HG02884 (cell line): ENCODE results near the gene MCF2L2.

Source experiments
- ATAC-seq: cut with Tn5 transposase; IDR thresholded peaks from one replicate; pipeline ENCODE4 v1.9.1; 2021; ENCODE audit warnings: mild to moderate bottlenecking, moderate library complexity; ENCODE audit not compliant: unreplicated experiment

The MCF2L2 gene

DNA sequence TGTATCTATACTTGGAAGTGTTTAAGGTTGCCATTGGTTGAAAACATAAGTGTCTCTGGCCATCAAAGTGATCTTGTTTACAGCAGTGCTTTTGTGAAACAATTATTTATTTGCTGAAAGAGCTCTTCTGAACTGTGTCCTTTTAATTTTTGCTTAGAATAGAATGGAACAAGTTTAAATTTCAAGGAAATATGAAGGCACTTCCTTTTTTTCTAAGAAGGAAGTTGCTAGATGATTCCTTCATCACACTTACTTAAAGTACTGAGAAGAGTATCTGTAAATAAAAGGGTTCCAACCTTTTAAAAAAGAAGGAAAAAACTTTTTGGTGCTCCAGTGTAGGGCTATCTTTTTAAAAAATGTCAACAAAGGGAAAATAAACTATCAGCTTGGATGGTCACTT lies 155.6 kb downstream of the MCF2L2 start:
- no peak for ATAC-seq

DNA sequence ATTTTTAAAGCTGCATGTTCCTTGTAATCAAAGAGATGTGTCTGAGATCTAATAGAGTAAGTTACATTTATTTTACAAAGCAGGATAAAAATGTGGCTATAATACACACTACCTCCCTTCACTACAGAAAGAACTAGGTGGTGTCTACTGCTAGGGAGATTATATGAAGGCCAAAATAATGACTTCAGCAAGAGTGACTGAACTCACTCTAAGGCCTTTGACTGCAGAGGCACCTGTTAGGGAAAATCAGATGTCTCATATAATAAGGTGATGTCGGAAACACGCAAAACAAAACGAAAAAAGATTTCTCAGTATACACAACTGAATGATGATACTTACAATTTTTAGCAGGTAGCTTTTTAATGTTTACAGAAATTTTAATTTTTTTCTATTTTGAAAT lies 156.3 kb downstream of the MCF2L2 start:
- no peak for ATAC-seq

DNA sequence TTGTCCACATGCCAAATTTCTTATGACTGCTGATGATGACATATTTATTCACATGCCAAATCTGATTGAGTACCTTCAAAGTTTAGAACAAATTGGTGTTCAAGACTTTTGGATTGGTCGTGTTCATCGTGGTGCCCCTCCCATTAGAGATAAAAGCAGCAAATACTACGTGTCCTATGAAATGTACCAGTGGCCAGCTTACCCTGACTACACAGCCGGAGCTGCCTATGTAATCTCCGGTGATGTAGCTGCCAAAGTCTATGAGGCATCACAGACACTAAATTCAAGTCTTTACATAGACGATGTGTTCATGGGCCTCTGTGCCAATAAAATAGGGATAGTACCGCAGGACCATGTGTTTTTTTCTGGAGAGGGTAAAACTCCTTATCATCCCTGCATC lies 158.1 kb downstream of the MCF2L2 start:
- ATAC-seq: no peak

DNA sequence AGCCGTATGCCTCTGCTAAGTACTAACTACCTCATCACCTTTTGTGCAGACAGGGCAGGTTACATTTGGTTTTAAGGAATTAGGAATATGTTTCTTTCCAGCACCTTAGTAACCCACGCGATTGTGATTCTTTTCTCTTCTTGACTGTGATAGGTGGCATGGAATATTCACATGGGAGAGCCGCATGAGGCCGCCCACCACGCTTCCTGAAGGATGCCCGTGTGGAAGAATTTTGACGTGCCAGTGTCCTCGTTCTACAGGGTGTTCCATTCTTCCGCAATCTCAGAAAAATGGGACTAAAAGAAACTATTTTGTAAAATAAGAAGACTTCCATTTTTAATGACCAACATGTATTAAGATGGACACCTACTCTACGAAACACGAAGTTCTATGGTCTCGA lies 159.1 kb downstream of the MCF2L2 start:
- ATAC-seq: no peak

- no peak for ATAC-seq
Observed at GRCh38 chr3:183268366-183268765, 160.1 kb downstream of the MCF2L2 start.

DNA sequence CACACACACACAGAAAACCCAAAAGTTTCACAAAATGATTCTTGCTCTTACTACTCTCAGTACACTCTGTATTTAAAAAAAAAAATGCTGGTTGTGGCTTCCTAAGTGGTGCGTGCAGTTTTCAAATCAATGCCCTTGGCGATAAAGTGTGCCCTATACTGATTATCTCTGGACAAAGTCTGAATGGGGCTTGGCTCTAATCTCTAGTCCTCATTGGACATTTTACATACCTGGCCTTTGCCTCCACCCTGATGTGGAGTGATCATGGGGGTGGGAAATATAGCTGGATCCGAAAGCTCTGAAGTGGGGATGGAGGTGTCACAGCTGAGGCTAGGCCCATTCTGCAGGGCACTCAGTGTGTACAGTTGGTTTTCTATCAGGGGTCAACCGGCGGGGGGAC lies 161.3 kb downstream of the MCF2L2 start:
- ATAC-seq: no peak

- ATAC-seq: no peak
Observed at GRCh38 chr3:183266454-183266853, 162.0 kb downstream of the MCF2L2 start.

DNA sequence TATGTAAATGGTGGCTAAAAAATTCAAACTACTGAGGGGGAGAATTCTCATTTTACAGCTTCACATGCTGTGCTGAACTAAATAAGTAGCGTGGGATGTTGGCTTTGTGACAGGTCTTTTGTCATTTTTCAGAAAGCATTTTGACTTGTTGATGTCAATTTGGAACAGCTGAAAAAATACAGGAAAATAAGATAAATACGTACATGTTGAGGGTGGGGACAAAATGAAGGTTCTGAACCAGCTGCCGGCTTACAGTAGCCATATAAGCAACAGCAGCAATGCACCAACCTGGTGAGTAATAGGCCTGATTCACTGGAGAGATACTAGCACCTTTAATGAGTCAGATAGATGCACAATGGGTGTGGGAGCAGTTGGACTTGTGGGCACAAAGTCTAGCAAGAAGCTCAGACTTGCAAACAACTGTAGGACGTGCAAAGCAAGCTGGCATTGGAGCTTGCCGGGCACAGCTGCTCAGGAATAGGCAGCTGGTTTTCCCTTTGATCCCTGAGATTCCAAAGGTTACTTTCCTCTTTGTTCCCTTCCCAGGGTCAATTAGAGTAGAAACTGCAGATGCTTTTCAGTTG lies 162.5 kb downstream of the MCF2L2 start:
- no peak for ATAC-seq

GRCh38 chr3:183265157-183265642 lies 163.2 kb downstream of the MCF2L2 start:
- no peak for ATAC-seq

- no peak for ATAC-seq
Observed at GRCh38 chr3:183264268-183264667, 164.2 kb downstream of the MCF2L2 start.

- ATAC-seq: no peak
Observed at GRCh38 chr3:183262875-183263378, 165.5 kb downstream of the MCF2L2 start.

- no peak for ATAC-seq
Observed at GRCh38 chr3:183261151-183261724, 167.2 kb downstream of the MCF2L2 start.

DNA sequence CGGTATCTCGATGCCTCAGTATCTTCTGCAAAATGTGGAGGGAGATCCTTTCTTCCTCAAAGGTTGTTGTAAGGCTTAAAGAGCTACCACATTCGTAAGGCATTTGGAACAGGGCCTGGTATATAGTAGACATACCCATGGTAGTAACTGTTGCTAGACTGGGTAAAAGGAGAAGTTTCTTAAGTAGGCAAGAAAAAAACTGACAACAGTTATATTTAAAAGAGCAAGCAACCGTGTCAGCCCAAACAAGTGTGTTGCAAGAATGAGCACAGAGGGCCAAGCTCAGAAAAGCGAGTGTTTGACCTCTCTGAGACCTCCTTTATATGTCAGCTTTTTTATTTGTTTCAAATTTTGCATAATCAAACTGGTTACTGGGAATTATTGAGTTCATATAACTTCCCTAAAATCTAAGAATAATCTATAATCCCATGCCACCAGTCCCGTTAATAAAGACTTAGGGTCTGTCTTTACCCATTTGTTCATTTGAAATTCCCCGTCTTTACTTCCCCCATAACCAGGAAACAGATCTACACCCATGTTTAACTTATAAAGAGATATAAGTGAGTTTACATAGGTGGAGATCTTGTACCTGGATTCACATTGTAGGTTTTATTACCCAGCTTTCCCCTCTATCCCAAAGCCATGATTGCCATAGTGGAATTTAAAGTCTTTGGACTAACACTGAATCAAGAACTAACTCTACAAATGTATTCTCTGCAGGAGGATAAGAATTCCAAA lies 168.1 kb downstream of the MCF2L2 start:
- no peak for ATAC-seq

DNA sequence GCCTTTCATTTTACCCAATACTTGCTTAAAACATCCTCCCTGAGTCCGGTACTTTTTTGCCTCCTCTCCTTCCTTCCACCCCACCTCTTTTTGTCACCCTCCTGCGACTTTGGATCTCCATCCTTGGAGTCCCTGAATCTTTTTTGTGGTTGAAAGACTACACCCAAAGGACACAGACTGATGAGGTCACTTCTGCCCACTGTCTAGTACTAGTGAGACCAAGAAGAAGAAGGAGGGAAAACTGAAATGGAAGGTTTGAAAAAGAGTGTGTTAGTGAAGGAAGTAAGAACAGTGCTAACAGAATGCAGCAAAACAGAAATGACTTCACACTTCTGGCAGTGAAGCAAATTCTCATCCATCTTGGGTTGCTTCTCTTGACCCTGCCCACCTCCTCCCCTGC lies 168.8 kb downstream of the MCF2L2 start:
- no peak for ATAC-seq

- no peak for ATAC-seq
Observed at GRCh38 chr3:183259087-183259486, 169.3 kb downstream of the MCF2L2 start.

- ATAC-seq: no peak
Observed at GRCh38 chr3:183255348-183255730, 173.1 kb downstream of the MCF2L2 start.

DNA sequence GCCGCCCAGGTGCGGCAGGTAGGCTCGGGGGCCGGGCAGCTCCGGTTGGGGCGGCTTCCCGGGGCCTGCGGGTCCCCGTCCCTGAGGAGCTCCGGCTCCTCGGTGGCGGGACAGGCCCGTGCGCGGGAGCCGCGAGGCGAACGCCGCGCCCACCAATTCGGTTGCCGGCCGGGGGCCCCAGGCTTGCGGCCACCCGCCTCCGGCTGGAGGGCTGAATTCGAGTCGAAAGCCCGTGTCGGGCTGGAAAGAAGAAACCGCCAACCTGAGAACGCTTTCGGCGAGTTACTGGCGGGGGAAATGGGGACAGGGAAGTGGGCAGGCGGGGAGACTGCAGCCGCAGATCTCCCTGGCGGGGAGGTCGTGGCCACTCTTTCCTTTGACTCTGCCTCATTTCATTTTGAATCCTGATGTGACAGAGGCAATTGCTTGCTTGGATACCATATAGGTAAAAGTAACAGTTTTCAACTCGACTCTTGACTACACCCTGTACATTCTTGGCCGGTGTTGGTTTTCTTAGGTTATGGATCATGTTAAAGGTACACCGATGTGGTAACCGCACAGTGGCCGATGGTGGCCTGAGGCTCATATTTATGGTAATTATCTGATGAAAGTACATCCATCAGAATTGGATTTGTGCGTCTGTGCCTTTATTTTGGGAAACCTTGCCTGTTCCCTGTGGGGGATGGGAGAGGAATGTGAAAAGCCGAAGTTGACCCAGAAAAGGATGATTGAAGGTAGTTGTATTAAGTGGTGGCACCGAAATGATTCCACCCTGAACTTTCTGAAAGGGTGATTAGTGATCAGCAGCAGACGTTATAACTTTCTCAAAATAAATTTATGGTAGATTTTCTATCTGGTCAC lies 173.7 kb downstream of the MCF2L2 start:
- ATAC-seq: no peak

GRCh38 chr3:183253528-183254486 lies 174.6 kb downstream of the MCF2L2 start:
- ATAC-seq: no peak

DNA sequence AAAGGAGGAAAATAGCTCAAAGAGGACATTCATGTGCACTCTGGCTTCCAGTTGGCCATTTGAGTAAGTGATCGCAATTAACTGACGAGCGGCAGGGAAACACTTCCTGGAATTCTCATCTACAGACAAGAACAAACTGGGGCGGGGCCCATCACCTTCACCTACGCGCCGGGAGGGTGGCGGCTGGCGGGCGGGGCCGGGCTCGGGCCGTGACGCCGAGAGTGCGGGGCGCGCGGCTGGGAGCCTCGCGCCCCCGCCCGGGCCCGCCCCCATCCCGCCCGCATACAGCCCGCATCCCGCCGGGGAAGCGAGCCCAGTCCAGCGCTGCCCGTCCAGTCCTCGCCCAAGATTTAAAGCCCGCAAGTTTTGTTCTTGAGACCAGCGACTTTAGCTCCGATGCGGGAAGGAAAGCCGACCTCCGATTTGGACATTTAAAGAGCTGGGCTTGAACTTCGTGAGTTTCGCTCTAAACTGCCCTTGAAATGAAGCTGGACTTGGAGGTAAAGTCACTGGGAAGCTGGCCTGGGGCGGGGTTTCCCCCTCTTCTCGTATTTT lies 175.4 kb downstream of the MCF2L2 start, which contains the start of gene B3GNT5:
B3GNT5 (plus strand) TSS at position 281 of the 555 bp plus-strand sequence. CDS start 16,546 bp downstream, outside the sequence.
- no peak for ATAC-seq
